SK-N-SH treated with all-trans-retinoic acid at 6 μM for 48 hours (cell line): Measurements from ENCODE around the gene KEL.

ENCODE experiments used
- ATAC-seq: fragments of 200-7000 bp; cut with Tn5 transposase; 3 replicates; pipeline ENCODE4 v1.9.1; 2020; ENCODE audit warnings: mild to moderate bottlenecking, moderate library complexity
- BACH2 ChIP-seq: fragments of 250-450 bp; sonication (Bioruptor Pico); IDR thresholded peaks from 2 replicates; pipeline ENCODE4 v1.9.0; 2021; ENCODE audit warnings: mild to moderate bottlenecking, borderline replicate concordance
- CSDC2 ChIP-seq: fragments of 250-450 bp; sonication (Bioruptor Pico); IDR thresholded peaks from 2 replicates; pipeline ENCODE4 v1.5.0; 2020; ENCODE audit warnings: mild to moderate bottlenecking, moderate library complexity
- ESRRG ChIP-seq: fragments of 250-450 bp; sonication (Bioruptor Pico); IDR thresholded peaks from 2 replicates; pipeline ENCODE4 v1.6.1; 2021; ENCODE audit warnings: mild to moderate bottlenecking
- GLIS3 ChIP-seq: fragments of 250-450 bp; sonication (Bioruptor Pico); IDR thresholded peaks from 2 replicates; pipeline ENCODE4 v1.5.0; 2020; ENCODE audit warnings: mild to moderate bottlenecking, moderate library complexity
- ISL1 ChIP-seq: fragments of 250-450 bp; sonication (Bioruptor Pico); IDR thresholded peaks from 2 replicates; pipeline ENCODE4 v2.1.2; 2022; ENCODE audit warnings: mild to moderate bottlenecking, moderate library complexity
- OSR1 ChIP-seq: fragments of 250-450 bp; sonication (Bioruptor Pico); IDR thresholded peaks from 2 replicates; pipeline ENCODE4 v1.8.0; 2022; ENCODE audit warnings: moderate library complexity, mild to moderate bottlenecking, inconsistent platforms
- PPARA ChIP-seq: fragments of 250-450 bp; sonication (Bioruptor Pico); IDR thresholded peaks from 2 replicates; pipeline ENCODE4 v1.5.0; 2020; ENCODE audit warnings: mild to moderate bottlenecking, borderline replicate concordance
- RARB ChIP-seq: fragments of 250-450 bp; sonication (Bioruptor Pico); IDR thresholded peaks from 2 replicates; pipeline ENCODE4 v1.8.0; 2021; ENCODE audit warnings: mild to moderate bottlenecking, moderate library complexity
- SNAI2 ChIP-seq: fragments of 250-450 bp; sonication (Bioruptor Pico); IDR thresholded peaks from 2 replicates; pipeline ENCODE4 v1.5.0; 2020; ENCODE audit warnings: mild to moderate bottlenecking, moderate library complexity
- TCF4 ChIP-seq: fragments of 250-450 bp; sonication (Bioruptor Pico); IDR thresholded peaks from 2 replicates; pipeline ENCODE4 v1.8.0; 2021; ENCODE audit warnings: mild to moderate bottlenecking, moderate library complexity, borderline replicate concordance
- ZC3H10 ChIP-seq: fragments of 250-450 bp; sonication (Bioruptor Pico); IDR thresholded peaks from 2 replicates; pipeline ENCODE4 v1.5.1; 2021; ENCODE audit warnings: mild to moderate bottlenecking, moderate library complexity
- ZFP3 ChIP-seq: fragments of 250-450 bp; sonication (Bioruptor Pico); IDR thresholded peaks from 2 replicates; pipeline ENCODE4 v1.5.0; 2020; ENCODE audit warnings: mild to moderate bottlenecking, moderate library complexity
- ZFP30 ChIP-seq: fragments of 450-650 bp; formaldehyde crosslinking; IDR thresholded peaks from 2 replicates; pipeline ENCODE4 v1.5.0; 2022; ENCODE audit warnings: mild to moderate bottlenecking, moderate library complexity
- ZNF565 ChIP-seq: fragments of 450-650 bp; formaldehyde crosslinking; conservative IDR thresholded peaks from 2 replicates; pipeline ENCODE4 v1.5.0; 2020; ENCODE audit warnings: low read depth, mild to moderate bottlenecking, moderate library complexity
- ZNF70 ChIP-seq: fragments of 450-650 bp; formaldehyde crosslinking; IDR thresholded peaks from 2 replicates; pipeline ENCODE4 v1.5.0; 2020; ENCODE audit warnings: mild to moderate bottlenecking, moderate library complexity
- ZNF8 ChIP-seq: fragments of 450-650 bp; formaldehyde crosslinking; IDR thresholded peaks from 2 replicates; pipeline ENCODE4 v1.5.0; 2020; ENCODE audit warnings: mild to moderate bottlenecking, moderate library complexity
- TF ChIP-seq, protein P1 (sequence below): fragments of 250-450 bp; sonication (Bioruptor Pico); IDR thresholded peaks from 2 replicates; pipeline ENCODE4 v1.5.0; 2020; ENCODE audit warnings: mild to moderate bottlenecking, moderate library complexity
- TF ChIP-seq, protein P2 (sequence below): fragments of 250-450 bp; sonication (Bioruptor Pico); IDR thresholded peaks from 2 replicates; pipeline ENCODE4 v1.8.0; 2021; ENCODE audit warnings: low read depth, mild to moderate bottlenecking, moderate library complexity, borderline replicate concordance
- TF ChIP-seq, protein P3 (sequence below): fragments of 250-450 bp; sonication (Bioruptor Pico); IDR thresholded peaks from 2 replicates; pipeline ENCODE4 v1.8.0; 2020; ENCODE audit warnings: mild to moderate bottlenecking, moderate library complexity, borderline replicate concordance
- TF ChIP-seq, protein P4 (sequence below): fragments of 250-450 bp; sonication (Bioruptor Pico); IDR thresholded peaks from 2 replicates; pipeline ENCODE4 v1.5.1; 2021; ENCODE audit warnings: mild to moderate bottlenecking, moderate library complexity

Gene KEL

DNA sequence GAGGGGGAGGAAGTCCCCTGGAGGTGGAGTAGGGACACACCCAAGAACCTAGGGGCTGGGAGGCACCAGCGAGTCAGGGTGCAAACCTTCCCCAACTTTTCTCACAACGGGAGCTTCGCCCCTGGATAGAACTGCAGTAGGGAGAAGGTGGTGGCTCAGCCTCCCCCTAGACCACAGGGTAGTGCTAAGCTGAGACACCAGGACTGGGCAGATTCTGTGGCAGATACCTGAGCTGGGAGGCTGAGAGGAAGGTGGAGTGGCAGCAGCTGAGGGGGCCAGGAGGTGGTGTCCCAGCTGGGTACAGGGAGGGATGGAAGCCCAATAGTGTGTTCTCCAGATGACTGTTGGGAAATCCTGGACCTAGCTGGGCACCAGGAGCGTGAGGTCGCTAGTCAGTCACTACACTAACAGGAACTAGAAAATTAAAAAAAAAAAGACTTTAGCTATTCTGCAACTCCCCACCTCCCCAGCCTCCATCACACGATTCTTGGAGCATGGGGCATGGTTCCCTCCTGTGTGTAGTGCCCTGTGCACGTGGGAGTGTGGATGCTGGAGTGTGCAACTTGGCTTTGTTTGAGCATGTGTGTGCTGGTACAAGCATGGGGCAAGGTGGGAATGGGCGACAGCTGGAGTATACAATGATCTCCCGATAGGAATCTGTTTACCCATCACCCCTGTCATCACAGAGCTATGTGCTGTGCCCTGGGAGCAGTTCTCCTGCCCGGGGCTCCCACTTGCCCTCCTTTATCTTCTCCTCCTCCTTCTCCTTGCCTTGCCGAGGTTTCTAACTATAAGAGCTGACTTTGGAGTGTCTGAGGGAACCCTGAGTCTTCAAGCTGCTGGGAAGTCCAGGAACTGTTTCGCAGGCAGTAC lies 67.8 kb downstream of the KEL start:
- TF ChIP-seq, protein P1, sequence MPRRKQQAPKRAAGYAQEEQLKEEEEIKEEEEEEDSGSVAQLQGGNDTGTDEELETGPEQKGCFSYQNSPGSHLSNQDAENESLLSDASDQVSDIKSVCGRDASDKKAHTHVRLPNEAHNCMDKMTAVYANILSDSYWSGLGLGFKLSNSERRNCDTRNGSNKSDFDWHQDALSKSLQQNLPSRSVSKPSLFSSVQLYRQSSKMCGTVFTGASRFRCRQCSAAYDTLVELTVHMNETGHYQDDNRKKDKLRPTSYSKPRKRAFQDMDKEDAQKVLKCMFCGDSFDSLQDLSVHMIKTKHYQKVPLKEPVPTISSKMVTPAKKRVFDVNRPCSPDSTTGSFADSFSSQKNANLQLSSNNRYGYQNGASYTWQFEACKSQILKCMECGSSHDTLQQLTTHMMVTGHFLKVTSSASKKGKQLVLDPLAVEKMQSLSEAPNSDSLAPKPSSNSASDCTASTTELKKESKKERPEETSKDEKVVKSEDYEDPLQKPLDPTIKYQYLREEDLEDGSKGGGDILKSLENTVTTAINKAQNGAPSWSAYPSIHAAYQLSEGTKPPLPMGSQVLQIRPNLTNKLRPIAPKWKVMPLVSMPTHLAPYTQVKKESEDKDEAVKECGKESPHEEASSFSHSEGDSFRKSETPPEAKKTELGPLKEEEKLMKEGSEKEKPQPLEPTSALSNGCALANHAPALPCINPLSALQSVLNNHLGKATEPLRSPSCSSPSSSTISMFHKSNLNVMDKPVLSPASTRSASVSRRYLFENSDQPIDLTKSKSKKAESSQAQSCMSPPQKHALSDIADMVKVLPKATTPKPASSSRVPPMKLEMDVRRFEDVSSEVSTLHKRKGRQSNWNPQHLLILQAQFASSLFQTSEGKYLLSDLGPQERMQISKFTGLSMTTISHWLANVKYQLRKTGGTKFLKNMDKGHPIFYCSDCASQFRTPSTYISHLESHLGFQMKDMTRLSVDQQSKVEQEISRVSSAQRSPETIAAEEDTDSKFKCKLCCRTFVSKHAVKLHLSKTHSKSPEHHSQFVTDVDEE (CRISPR knock-in tag) = no peak
- TF ChIP-seq CSDC2 (CRISPR knock-in tag) (no peak), ZC3H10 (CRISPR knock-in tag) (no peak), TCF4 (CRISPR knock-in tag) (no peak), GLIS3 (CRISPR knock-in tag) (no peak), ISL1 (CRISPR knock-in tag) (no peak), ZNF565 (CRISPR knock-in tag) (no peak), ZFP30 (CRISPR knock-in tag) (no peak), BACH2 (no peak), PPARA (CRISPR knock-in tag) (no peak), ZNF8 (CRISPR knock-in tag) (no peak)
- TF ChIP-seq, protein P2, sequence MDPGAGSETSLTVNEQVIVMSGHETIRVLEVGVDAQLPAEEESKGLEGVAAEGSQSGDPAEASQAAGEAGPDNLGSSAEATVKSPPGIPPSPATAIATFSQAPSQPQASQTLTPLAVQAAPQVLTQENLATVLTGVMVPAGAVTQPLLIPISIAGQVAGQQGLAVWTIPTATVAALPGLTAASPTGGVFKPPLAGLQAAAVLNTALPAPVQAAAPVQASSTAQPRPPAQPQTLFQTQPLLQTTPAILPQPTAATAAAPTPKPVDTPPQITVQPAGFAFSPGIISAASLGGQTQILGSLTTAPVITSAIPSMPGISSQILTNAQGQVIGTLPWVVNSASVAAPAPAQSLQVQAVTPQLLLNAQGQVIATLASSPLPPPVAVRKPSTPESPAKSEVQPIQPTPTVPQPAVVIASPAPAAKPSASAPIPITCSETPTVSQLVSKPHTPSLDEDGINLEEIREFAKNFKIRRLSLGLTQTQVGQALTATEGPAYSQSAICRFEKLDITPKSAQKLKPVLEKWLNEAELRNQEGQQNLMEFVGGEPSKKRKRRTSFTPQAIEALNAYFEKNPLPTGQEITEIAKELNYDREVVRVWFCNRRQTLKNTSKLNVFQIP (CRISPR knock-in tag) = no peak
- TF ChIP-seq, protein P3, sequence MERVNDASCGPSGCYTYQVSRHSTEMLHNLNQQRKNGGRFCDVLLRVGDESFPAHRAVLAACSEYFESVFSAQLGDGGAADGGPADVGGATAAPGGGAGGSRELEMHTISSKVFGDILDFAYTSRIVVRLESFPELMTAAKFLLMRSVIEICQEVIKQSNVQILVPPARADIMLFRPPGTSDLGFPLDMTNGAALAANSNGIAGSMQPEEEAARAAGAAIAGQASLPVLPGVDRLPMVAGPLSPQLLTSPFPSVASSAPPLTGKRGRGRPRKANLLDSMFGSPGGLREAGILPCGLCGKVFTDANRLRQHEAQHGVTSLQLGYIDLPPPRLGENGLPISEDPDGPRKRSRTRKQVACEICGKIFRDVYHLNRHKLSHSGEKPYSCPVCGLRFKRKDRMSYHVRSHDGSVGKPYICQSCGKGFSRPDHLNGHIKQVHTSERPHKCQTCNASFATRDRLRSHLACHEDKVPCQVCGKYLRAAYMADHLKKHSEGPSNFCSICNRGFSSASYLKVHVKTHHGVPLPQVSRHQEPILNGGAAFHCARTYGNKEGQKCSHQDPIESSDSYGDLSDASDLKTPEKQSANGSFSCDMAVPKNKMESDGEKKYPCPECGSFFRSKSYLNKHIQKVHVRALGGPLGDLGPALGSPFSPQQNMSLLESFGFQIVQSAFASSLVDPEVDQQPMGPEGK (CRISPR knock-in tag) = no peak
- no peak for ATAC-seq

GRCh38 chr7:142892951-142893350 lies 69.2 kb downstream of the KEL start:
- no peak for TF ChIP-seq ZNF8 (CRISPR knock-in tag)
- TF ChIP-seq ISL1 (CRISPR knock-in tag) = no peak
- TF ChIP-seq, protein P4, sequence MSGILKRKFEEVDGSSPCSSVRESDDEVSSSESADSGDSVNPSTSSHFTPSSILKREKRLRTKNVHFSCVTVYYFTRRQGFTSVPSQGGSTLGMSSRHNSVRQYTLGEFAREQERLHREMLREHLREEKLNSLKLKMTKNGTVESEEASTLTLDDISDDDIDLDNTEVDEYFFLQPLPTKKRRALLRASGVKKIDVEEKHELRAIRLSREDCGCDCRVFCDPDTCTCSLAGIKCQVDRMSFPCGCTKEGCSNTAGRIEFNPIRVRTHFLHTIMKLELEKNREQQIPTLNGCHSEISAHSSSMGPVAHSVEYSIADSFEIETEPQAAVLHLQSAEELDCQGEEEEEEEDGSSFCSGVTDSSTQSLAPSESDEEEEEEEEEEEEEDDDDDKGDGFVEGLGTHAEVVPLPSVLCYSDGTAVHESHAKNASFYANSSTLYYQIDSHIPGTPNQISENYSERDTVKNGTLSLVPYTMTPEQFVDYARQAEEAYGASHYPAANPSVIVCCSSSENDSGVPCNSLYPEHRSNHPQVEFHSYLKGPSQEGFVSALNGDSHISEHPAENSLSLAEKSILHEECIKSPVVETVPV = no peak
- no peak for ATAC-seq

DNA sequence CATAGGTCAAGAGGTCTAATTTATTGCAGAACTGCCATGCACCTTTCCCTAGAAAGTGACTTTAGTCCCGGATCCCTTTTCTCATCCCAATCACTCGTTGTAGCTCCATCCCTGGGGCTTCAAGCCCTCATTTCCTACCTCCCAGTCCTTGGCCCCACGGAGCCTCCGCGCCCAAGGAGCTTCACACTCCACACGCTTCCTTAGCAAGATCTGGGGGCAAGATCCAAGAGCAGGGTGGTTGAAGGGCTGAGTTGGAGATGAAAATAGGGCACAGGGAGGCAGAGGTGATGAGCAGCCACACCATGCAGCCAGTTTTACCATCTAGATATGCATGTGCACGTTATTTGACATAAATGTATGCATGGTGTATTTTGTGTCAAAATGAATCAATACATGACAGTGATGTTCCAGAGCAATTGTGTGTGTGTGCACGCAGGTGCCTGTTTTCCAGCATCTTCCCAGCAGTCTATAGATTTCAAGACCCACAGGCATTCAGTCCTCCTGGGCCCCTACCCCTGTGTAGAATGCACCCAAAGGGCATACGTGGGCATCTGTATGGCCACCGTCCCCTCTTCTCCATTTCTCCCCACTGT lies 70.6 kb downstream of the KEL start:
- no peak for ATAC-seq
- TF ChIP-seq ZFP3 (no peak), SNAI2 (CRISPR knock-in tag) (no peak), GLIS3 (CRISPR knock-in tag) (no peak), ISL1 (CRISPR knock-in tag) (no peak), RARB (CRISPR knock-in tag) (no peak), ZNF70 (CRISPR knock-in tag) (no peak), ZNF565 (CRISPR knock-in tag) (no peak), ESRRG (CRISPR knock-in tag) (no peak), PPARA (CRISPR knock-in tag) (no peak), OSR1 (no peak), BACH2 (no peak)
- TF ChIP-seq, protein P4 = no peak
- TF ChIP-seq, protein P2 (CRISPR knock-in tag) = no peak
